Osteocyte (in vitro differentiated cells): ENCODE results near the gene LUM. TPM values are rescaled to one million over a fixed set of nuclear protein-coding genes. Genes with fewer than 3 reads are reported as not detected.

Experiments used
- DNase-seq: peaks from one replicate; pipeline ENCODE4 v3.0.0; 2021; ENCODE audit warnings: mixed read lengths; ENCODE audit not compliant: unreplicated experiment; ENCODE audit errors: extremely low spot score
- H3K27ac Mint-ChIP-seq: one replicate; pipeline ENCODE4 v1.8.0; 2021; ENCODE audit warnings: mild to moderate bottlenecking, mixed read lengths; ENCODE audit not compliant: unreplicated experiment
- H3K27me3 Mint-ChIP-seq: one replicate; pipeline ENCODE4 v1.8.0; 2021; ENCODE audit warnings: mixed read lengths; ENCODE audit not compliant: unreplicated experiment
- H3K36me3 Mint-ChIP-seq: one replicate; pipeline ENCODE4 v1.8.0; 2021; ENCODE audit warnings: mixed read lengths; ENCODE audit not compliant: unreplicated experiment
- H3K4me1 Mint-ChIP-seq: one replicate; pipeline ENCODE4 v1.8.0; 2021; ENCODE audit warnings: mixed read lengths; ENCODE audit not compliant: unreplicated experiment
- H3K4me3 Mint-ChIP-seq: one replicate; pipeline ENCODE4 v1.8.0; 2021; ENCODE audit warnings: mild to moderate bottlenecking, moderate library complexity, mixed read lengths; ENCODE audit not compliant: unreplicated experiment
- H3K9me3 Mint-ChIP-seq: one replicate; pipeline ENCODE4 v1.8.0; 2021; ENCODE audit warnings: mixed read lengths; ENCODE audit not compliant: unreplicated experiment
- CTCF ChIP-seq: fragments of 200-600 bp; sonication (generic); IDR thresholded peaks from 2 replicates; pipeline ENCODE4 v1.5.0; 2021; ENCODE audit warnings: antibody characterized with exemption, mild to moderate bottlenecking, moderate library complexity
- total RNA-seq: library from RNA; stranded (reverse); gene quantifications from 2 replicates; pipeline ENCODE4 v1.2.1, GENCODE V29; 2021

Gene LUM
- total RNA-seq, 1 donor from 2014 or later = 481 TPM

- Mint-ChIP-seq H3K36me3 (no peaks in the 10 kb centered on the region), H3K27me3 (no peaks in the 10 kb centered on the region)
Measured at GRCh38 chr12:91070936-91071335, 40.4 kb downstream of the LUM start.

GRCh38 chr12:91065396-91065795 lies 45.9 kb downstream of the LUM start:
- Mint-ChIP-seq H3K27me3 (no peaks in the 10 kb centered on the region), H3K9me3 (no peaks in the 10 kb centered on the region), H3K27ac (no peak overlapping the region), H3K4me1 (no peaks in the 10 kb centered on the region), H3K36me3 (no peaks in the 10 kb centered on the region), H3K4me3 (no peak overlapping the region)
- TF ChIP-seq CTCF = no peak
- no peak for DNase-seq

More at GRCh38 chr12:91070936-91071335, 40.4 kb downstream of the LUM start:
- DNase-seq = no peak
- H3K9me3 Mint-ChIP-seq = no peaks in the 10 kb centered on the region
- H3K4me1 Mint-ChIP-seq = peaks cover 13% of the 10 kb centered on the region
- H3K4me3 Mint-ChIP-seq = no peak overlapping the region
- TF ChIP-seq CTCF = no peak
- H3K27ac Mint-ChIP-seq = no peak overlapping the region

GRCh38 chr12:91064640-91065039 lies 46.7 kb downstream of the LUM start:
- DNase-seq = no peak
- no peaks in the 10 kb centered on the region for H3K27me3 Mint-ChIP-seq
- no peaks in the 10 kb centered on the region for H3K36me3 Mint-ChIP-seq
- no peak overlapping the region for H3K27ac Mint-ChIP-seq
- H3K9me3 Mint-ChIP-seq = no peaks in the 10 kb centered on the region
- H3K4me3 Mint-ChIP-seq = no peak overlapping the region
- TF ChIP-seq CTCF = no peak
- no peaks in the 10 kb centered on the region for H3K4me1 Mint-ChIP-seq

- Mint-ChIP-seq H3K4me1 (peaks cover 6% of the 10 kb centered on the region), H3K4me3 (no peak overlapping the region), H3K27me3 (no peaks in the 10 kb centered on the region), H3K27ac (no peak overlapping the region), H3K9me3 (no peaks in the 10 kb centered on the region), H3K36me3 (no peaks in the 10 kb centered on the region)
- DNase-seq = no peak
- TF ChIP-seq CTCF = no peak
Measured at GRCh38 chr12:91061091-91061490, 50.2 kb downstream of the LUM start.

- Mint-ChIP-seq H3K27ac (peak overlapping the region; percentile 18), H3K4me1 (peaks cover 11% of the 10 kb centered on the region), H3K4me3 (no peak overlapping the region), H3K27me3 (no peaks in the 10 kb centered on the region), H3K36me3 (no peaks in the 10 kb centered on the region), H3K9me3 (peaks cover 4% of the 10 kb centered on the region)
- no peak for DNase-seq
- no peak for TF ChIP-seq CTCF
Measured at GRCh38 chr12:91059211-91059610, 52.1 kb downstream of the LUM start.
